SU-DHL-6 (cell line): ENCODE measurements around the gene GAREM1.

Experiments used
- H2AFZ ChIP-seq: fragments of 200-600 bp; sonication (generic); 2 replicates; pipeline ENCODE4 v1.6.1; 2014; ENCODE audit warnings: low read depth, mild to moderate bottlenecking, moderate library complexity, mixed read lengths, antibody characterized with exemption, low read length; ENCODE audit not compliant: severe bottlenecking
- H3F3A ChIP-seq: fragments of 200-600 bp; shearing (Covaris generic); 2 replicates; pipeline ENCODE4 v1.6.0; 2016; ENCODE audit warnings: antibody characterized with exemption, mild to moderate bottlenecking; ENCODE audit not compliant: insufficient read depth
- H3K27ac ChIP-seq: fragments of 200-600 bp; sonication (generic); 2 replicates; pipeline ENCODE4 v1.5.1; 2016; ENCODE audit warnings: low read depth, mild to moderate bottlenecking, low read length, moderate library complexity, mixed read lengths
- H3K27me3 ChIP-seq: fragments of 200-600 bp; sonication (generic), shearing (Covaris generic); 2 replicates; pipeline ENCODE4 v1.6.0; 2014; ENCODE audit warnings: mild to moderate bottlenecking, low read length
- H3K36me3 ChIP-seq: fragments of 200-600 bp; sonication (generic); 2 replicates; pipeline ENCODE4 v1.6.1; 2014; ENCODE audit warnings: mild to moderate bottlenecking, low read length, mixed read lengths
- H3K4me2 ChIP-seq: fragments of 300-600, 200-600 bp; shearing (Covaris generic), sonication (generic); 2 replicates; pipeline ENCODE4 v1.6.0; 2014; ENCODE audit warnings: low read length, low read depth, mild to moderate bottlenecking; ENCODE audit not compliant: poor library complexity, severe bottlenecking
- H3K4me3 ChIP-seq: fragments of 200-600 bp; sonication (generic); 2 replicates; pipeline ENCODE4 v1.5.1; 2014; ENCODE audit warnings: antibody characterized with exemption, low read length, mild to moderate bottlenecking, mixed read lengths; ENCODE audit not compliant: insufficient read depth, poor library complexity, severe bottlenecking
- H3K79me2 ChIP-seq: fragments of 200-600 bp; sonication (generic); 2 replicates; pipeline ENCODE4 v1.6.1; 2014; ENCODE audit warnings: mild to moderate bottlenecking, low read length, moderate library complexity; ENCODE audit not compliant: insufficient read depth
- H3K9ac ChIP-seq: fragments of 200-600 bp; sonication (generic); 2 replicates; pipeline ENCODE4 v1.7.0; 2014; ENCODE audit warnings: mild to moderate bottlenecking, low read length
- H3K9me2 ChIP-seq: fragments of 200-600 bp; sonication (generic); replicated peaks from 2 replicates; pipeline ENCODE4 v1.6.1; 2014; ENCODE audit warnings: low read length; ENCODE audit not compliant: insufficient read depth
- H3K9me3 ChIP-seq: fragments of 200-600 bp; sonication (generic); 2 replicates; pipeline ENCODE4 v1.6.1; 2014; ENCODE audit warnings: low read length, mixed read lengths; ENCODE audit not compliant: insufficient read depth
- H4K20me1 ChIP-seq: fragments of 200-600 bp; sonication (generic); 2 replicates; pipeline ENCODE4 v1.6.1; 2014; ENCODE audit warnings: low read depth, mild to moderate bottlenecking, antibody characterized with exemption, low read length, moderate library complexity, mixed read lengths
- CTCF ChIP-seq: fragments of 200-600 bp; sonication (generic); IDR thresholded peaks from one replicate; pipeline ENCODE4 v1.5.1; 2017; ENCODE audit warnings: antibody characterized with exemption, mild to moderate bottlenecking, low read length, moderate library complexity; ENCODE audit not compliant: insufficient read depth, poor library complexity, severe bottlenecking
- EZH2phosphoT487 ChIP-seq: fragments of 200-600 bp; sonication (generic), shearing (Covaris generic); conservative IDR thresholded peaks from 2 replicates; pipeline ENCODE4 v1.6.1; 2018; ENCODE audit warnings: mild to moderate bottlenecking, antibody characterized with exemption, low read length, moderate library complexity, mixed read lengths

Gene GAREM1

GRCh38 chr18:32289483-32290075, 181.1 kb downstream of the GAREM1 start:
- H2AFZ ChIP-seq: no peak overlapping the region
- H3K4me3 ChIP-seq: no peak overlapping the region
- no peaks in the 10 kb centered on the region for H3K36me3 ChIP-seq
- H3K9me2 ChIP-seq: no peaks in the 10 kb centered on the region
- no peaks in the 10 kb centered on the region for H3K27me3 ChIP-seq
- no peaks in the 10 kb centered on the region for H3K9me3 ChIP-seq
- no peaks in the 10 kb centered on the region for H3K79me2 ChIP-seq
- TF ChIP-seq CTCF (peak; percentile 78), EZH2phosphoT487 (no peak)
- H3K9ac ChIP-seq: no peak overlapping the region
- no peaks in the 10 kb centered on the region for H4K20me1 ChIP-seq
- H3F3A ChIP-seq: no peaks in the 10 kb centered on the region
- H3K27ac ChIP-seq: no peak overlapping the region
- no peak overlapping the region for H3K4me2 ChIP-seq

GRCh38 chr18:32287873-32288272, 182.8 kb downstream of the GAREM1 start:
- H3K9ac ChIP-seq: no peak overlapping the region
- H3K9me3 ChIP-seq: no peaks in the 10 kb centered on the region
- no peaks in the 10 kb centered on the region for H3K36me3 ChIP-seq
- H3K79me2 ChIP-seq: no peaks in the 10 kb centered on the region
- no peak overlapping the region for H3K4me3 ChIP-seq
- H3K9me2 ChIP-seq: no peaks in the 10 kb centered on the region
- H2AFZ ChIP-seq: no peak overlapping the region
- no peak for TF ChIP-seq EZH2phosphoT487
- no peak for TF ChIP-seq CTCF
- H4K20me1 ChIP-seq: no peaks in the 10 kb centered on the region
- no peaks in the 10 kb centered on the region for H3K27me3 ChIP-seq
- no peaks in the 10 kb centered on the region for H3F3A ChIP-seq
- no peak overlapping the region for H3K4me2 ChIP-seq
- no peak overlapping the region for H3K27ac ChIP-seq

- H3K4me2 ChIP-seq: no peak overlapping the region
- no peaks in the 10 kb centered on the region for H3K9me3 ChIP-seq
- no peaks in the 10 kb centered on the region for H3K9me2 ChIP-seq
- H3K79me2 ChIP-seq: no peaks in the 10 kb centered on the region
- TF ChIP-seq EZH2phosphoT487 (no peak), CTCF (no peak)
- H4K20me1 ChIP-seq: no peaks in the 10 kb centered on the region
- no peak overlapping the region for H3K9ac ChIP-seq
- no peaks in the 10 kb centered on the region for H3K27me3 ChIP-seq
- no peaks in the 10 kb centered on the region for H3F3A ChIP-seq
- H3K4me3 ChIP-seq: no peak overlapping the region
- H2AFZ ChIP-seq: no peak overlapping the region
- no peaks in the 10 kb centered on the region for H3K36me3 ChIP-seq
- H3K27ac ChIP-seq: no peak overlapping the region
Observed at GRCh38 chr18:32287249-32287648, 183.4 kb downstream of the GAREM1 start.

- Histone ChIP-seq H3K27me3 (no peaks in the 10 kb centered on the region), H3K79me2 (no peaks in the 10 kb centered on the region), H3K9me3 (no peaks in the 10 kb centered on the region)
Observed at GRCh38 chr18:32286749-32287148, 183.9 kb downstream of the GAREM1 start.

More at GRCh38 chr18:32286749-32287148, 183.9 kb downstream of the GAREM1 start:
- Histone ChIP-seq H3K36me3 (no peaks in the 10 kb centered on the region), H3K4me2 (no peak overlapping the region), H3K27ac (no peak overlapping the region), H3K4me3 (no peak overlapping the region), H3K9ac (no peak overlapping the region), H3K9me2 (no peaks in the 10 kb centered on the region), H2AFZ (no peak overlapping the region), H3F3A (no peaks in the 10 kb centered on the region), H4K20me1 (no peaks in the 10 kb centered on the region)
- 0 out of 2 replicates have a peak, but pooled peaks have one; percentile 52 for TF ChIP-seq EZH2phosphoT487
- TF ChIP-seq CTCF: no peak
